GM21423 (cell line): ENCODE data around the gene SEPTIN10.

Experiments used
- ATAC-seq: cut with Tn5 transposase; IDR thresholded peaks from one replicate; pipeline ENCODE4 v1.9.1; 2021; ENCODE audit warnings: mild to moderate bottlenecking, moderate library complexity; ENCODE audit not compliant: unreplicated experiment

Gene SEPTIN10

DNA sequence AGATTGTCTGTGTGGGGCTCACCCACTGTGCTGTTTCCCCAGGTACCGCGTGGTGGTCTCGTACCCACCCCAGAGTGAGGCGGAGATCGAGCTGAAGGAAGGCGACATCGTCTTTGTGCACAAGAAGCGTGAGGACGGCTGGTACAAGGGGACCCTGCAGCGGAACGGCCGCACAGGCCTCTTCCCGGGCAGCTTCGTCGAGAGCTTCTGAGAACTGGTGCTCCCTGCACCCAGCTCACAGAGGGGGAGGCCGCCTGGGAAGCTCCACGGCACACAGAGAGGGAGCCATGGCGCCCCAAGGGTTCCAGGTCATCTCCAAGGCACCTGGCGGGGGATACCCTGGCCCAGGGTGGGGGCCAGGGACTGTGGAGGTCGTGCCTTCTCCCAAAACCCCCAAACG is 112.3 kb downstream of the SEPTIN10 start:
- no peak for ATAC-seq

DNA sequence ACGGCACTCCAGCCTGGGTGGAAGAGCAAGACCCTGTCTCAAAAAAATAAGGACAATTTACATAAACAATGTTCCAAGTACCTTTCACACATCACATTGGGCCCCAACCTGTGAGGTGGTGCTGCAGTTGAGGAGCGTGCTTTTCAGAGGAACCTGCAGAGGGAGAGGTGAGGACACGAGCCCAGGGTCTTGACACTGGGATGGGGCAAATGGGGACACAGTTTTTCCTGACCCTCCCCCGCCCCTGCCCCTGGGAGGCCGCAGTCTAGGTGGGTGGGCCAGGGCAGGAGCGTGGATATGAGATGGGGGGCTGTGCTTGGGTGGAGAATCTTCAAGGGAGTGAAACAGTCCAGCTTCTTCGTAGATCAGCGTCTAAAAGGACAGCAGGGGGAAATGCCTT is 112.9 kb downstream of the SEPTIN10 start:
- ATAC-seq, result no peak

DNA sequence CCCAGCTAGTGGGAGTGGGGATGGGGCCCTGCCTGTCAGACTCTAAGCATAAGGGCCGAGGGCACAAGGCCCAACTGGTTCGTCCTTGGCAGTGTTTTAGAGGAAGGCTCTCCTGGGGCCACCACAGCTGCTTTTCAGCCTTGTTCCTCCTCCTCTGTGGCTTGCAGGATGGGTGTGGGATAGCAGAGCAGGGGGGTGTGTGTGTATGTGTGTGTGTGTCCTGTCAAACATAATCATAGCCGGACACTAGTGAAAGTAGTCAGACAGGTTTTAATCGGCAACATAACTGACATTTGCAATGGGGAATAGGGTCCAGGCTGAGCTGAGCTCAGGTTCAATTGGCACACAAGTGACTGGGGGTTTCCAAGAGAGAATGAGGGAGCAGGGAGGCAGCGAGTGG is 114.2 kb downstream of the SEPTIN10 start:
- no peak for ATAC-seq

DNA sequence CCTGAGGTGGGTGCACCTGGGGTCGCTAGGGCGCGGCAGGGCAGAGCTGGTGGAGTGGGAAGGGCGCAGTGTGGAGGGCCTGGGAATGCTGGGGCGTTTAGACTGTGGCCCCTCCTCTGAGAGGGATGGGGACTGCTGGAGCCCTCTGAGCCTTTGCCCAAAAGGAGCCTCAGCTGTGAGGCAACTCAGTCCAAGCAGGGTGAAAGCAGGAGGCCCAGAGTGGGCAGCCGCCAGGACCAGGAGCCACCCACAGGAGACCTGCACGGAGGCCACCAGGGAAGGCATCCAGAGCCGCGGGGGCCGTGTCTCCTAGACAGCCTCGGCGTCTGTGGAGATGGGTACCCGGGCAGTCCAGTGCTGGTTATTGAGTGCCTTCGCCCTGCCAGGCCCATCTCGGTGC is 114.9 kb downstream of the SEPTIN10 start:
- no peak for ATAC-seq

DNA sequence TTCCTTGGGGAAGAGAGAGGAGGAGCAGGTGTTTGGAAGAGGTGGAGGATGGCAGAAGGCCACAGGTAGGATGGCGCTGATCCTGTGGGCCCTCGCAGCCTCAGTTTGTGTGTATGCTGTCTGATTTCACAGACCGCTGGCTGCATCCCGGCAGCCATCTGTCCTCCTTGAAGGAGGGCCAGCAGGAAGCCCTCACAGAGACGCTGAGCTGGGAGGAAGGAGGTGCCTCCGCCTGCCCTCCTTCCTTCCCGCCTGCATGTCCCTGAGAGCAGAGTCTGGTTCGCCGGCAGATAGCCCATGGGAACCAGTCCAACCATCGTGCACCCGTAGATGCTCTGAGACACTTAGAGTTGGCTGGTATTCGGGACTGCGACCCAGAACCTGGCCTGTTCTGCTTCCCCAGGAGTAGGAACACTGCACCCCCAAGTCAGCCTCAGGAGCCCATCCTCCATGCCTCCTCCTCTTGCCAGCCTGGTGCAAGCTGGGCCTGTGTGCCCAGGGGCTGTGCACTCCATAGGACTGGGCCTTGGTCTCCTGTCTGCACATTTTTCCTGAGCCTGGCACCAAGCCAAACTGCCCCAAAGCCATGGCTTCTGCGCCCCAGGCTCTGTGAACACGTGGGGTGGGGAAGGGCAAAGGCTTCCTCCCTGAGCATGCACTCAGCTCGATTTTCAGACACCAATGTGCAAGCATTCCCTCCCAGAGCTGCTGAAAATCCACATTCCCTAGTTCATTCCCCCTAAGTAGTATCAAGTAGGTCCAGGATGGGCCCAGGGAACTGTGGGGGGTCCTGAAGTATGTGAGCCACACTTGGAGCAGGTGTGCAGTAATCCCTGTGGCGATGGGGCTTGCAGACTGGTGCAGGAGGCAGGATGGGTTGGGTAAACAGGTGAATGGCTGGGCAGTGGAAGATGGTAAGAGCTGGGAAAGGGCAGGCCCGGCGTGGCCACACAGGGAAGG is 115.6 kb downstream of the SEPTIN10 start:
- no peak for ATAC-seq

DNA sequence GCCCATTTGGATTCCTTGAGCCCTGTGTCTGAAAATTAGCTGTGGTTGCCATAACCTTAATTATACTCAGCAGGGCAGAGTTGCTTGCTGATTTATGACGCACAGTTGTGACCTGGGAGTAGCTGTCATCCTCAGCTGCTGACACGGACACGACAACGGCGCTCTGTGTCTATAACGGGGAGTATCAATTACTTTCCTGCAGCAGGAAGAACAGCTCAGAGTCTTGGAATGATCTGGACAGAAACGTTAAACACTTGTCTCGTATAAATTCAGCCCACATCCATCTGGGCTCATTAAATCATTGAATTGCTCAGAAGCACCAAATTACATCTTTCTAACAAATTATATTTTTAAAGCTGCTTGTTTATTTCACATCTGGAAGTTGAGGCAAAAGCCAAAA is 116.3 kb downstream of the SEPTIN10 start:
- no peak for ATAC-seq

DNA sequence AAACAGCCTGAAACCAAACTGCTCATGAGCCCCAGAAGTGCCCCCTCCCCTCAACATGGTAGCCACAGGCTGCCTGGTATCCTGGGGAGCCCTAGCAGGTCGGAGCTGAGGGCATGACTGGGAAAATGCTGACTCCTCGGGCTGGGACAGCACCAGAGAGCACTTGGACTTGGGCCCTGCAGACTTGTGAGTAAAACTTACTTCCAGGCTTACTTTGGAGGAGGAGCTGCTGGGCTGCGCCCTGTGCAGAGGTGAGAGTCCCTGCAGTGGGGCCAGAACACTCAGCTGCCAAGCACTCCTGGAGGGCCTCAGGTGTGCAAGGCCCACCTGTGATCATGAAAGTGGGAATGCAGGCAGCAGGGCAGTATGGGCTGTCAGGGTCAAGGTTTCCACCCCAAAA is 119.4 kb downstream of the SEPTIN10 start:
- ATAC-seq, result no peak

DNA sequence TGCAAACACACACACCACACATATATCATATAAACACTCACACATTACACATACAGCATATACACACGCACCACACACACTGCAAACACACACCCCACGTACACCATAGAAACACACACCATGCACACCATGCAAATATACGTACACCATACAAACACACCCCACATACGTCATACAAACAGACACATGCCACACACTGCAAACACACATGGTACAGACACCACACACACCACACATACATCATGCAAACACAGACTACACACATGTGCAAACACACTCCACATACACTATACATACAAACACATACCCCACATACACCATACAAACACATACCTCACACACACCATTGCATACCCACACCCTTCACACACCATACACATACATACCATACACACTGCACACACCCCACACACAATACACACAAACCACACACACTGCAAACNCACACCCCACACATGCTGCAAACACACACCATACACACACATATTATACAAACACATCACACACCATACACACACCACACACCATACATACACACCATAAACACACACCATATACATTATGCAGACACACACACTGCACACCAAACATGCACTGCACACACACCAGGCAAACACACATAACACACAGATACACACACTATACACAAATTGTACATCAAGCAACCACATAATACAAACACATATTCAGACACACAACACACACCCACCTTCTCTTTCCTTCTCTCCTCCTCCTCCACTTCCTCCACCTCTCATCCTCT is 120.4 kb downstream of the SEPTIN10 start:
- no peak for ATAC-seq
